H1 (cell line): ENCODE data around the gene TWSG1. TPM values are rescaled to one million over a fixed set of nuclear protein-coding genes. Genes with fewer than 3 reads are reported as not detected.

Experiments used
- CTCF ChIA-PET: fragments of 300-600 bp; sonication (Branson Sonifier 250); formaldehyde crosslinking; loops from one replicate; lab custom pipeline; 2021; ENCODE audit not compliant: partially characterized antibody; lab: Charles Lee
- POLR2A ChIA-PET: fragments of 300-600 bp; sonication (Branson Sonifier 250); formaldehyde crosslinking; loops from one replicate; lab custom pipeline; 2021; ENCODE audit warnings: inconsistent platforms; ENCODE audit not compliant: partially characterized antibody; lab: Charles Lee
- DNase-seq, 2 experiments: peaks; one replicate each; pipeline versions ENCODE4 v3.0.0 to v3.0.0-alpha.2; 2010 to 2022; ENCODE audit warnings: low spot score in 2 of 2, low read depth in 1 of 2, mixed read lengths in 1 of 2
- FAIRE-seq: peaks from 2 replicates; lab custom pipeline; 2011; peaks lifted over from hg19 to GRCh38; lab: Jason Lieb, UNC
- H2AFZ ChIP-seq: 2 replicates; pipeline ENCODE4 v1.8.1; 2012; ENCODE audit warnings: low read length, inconsistent platforms
- H2AK5ac ChIP-seq: 2 replicates; pipeline ENCODE4 v1.6.1; 2013; ENCODE audit warnings: low read depth, low read length
- H2BK120ac ChIP-seq: replicated peaks from 2 replicates; pipeline ENCODE3; 2013; ENCODE audit warnings: low read depth, low read length, inconsistent platforms
- H2BK12ac ChIP-seq: 2 replicates; pipeline ENCODE4 v1.6.1; 2013; ENCODE audit warnings: low read depth, low read length
- H2BK15ac ChIP-seq: 2 replicates; pipeline ENCODE4 v1.6.1; 2013; ENCODE audit warnings: low read length
- H2BK20ac ChIP-seq: 2 replicates; pipeline ENCODE4 v1.6.1; 2013; ENCODE audit warnings: low read length
- H2BK5ac ChIP-seq: 2 replicates; pipeline ENCODE4 v1.6.1; 2013; ENCODE audit warnings: low read depth, low read length
- H3K14ac ChIP-seq: 2 replicates; pipeline ENCODE4 v1.6.1; 2013; ENCODE audit warnings: inconsistent platforms; ENCODE audit not compliant: insufficient read length
- H3K18ac ChIP-seq: 2 replicates; pipeline ENCODE4 v1.6.1; 2013; ENCODE audit warnings: low read length; ENCODE audit errors: extremely low read depth
- H3K23ac ChIP-seq: 2 replicates; pipeline ENCODE4 v1.6.1; 2013; ENCODE audit warnings: inconsistent platforms; ENCODE audit not compliant: insufficient read length
- H3K23me2 ChIP-seq: 2 replicates; pipeline ENCODE4 v1.6.1; 2013; ENCODE audit warnings: low read depth, low read length
- H3K27ac ChIP-seq: 2 replicates; pipeline ENCODE4 v1.6.1; 2011; ENCODE audit warnings: low read depth, low read length, inconsistent platforms
- H3K27me3 ChIP-seq, 4 experiments: replicated peaks in 1 of 4; 1 replicate in 1 of 4; 2 replicates in 3 of 4; pipeline versions ENCODE4 v1.6.1 to v1.8.1; 2011 to 2013; ENCODE audit warnings: low read length in 3 of 4, mild to moderate bottlenecking in 3 of 4, inconsistent platforms in 2 of 4, mixed read lengths in 2 of 4, moderate library complexity in 1 of 4; ENCODE audit not compliant: control insufficient read depth in 3 of 4, insufficient read depth in 3 of 4; ENCODE audit errors: extremely low read depth in 1 of 4
- H3K36me3 ChIP-seq, 4 experiments: 2 replicates each; pipeline versions ENCODE4 v1.6.1 to v1.8.1; 2011 to 2013; ENCODE audit warnings: mild to moderate bottlenecking in 4 of 4, low read length in 3 of 4, moderate library complexity in 2 of 4, control low read depth in 1 of 4, inconsistent platforms in 1 of 4; ENCODE audit not compliant: insufficient read depth in 4 of 4, control insufficient read depth in 2 of 4
- H3K4ac ChIP-seq: replicated peaks from 2 replicates; pipeline ENCODE3; 2013; ENCODE audit warnings: low read length, low read depth, mixed read lengths, inconsistent platforms; ENCODE audit not compliant: insufficient read length
- H3K4me1 ChIP-seq, 4 experiments: replicated peaks in 1 of 4; 1 replicate in 1 of 4; 2 replicates in 3 of 4; pipeline versions ENCODE4 v1.6.1 to v1.8.1; 2011 to 2013; ENCODE audit warnings: low read length in 3 of 4, inconsistent platforms in 2 of 4, mixed read lengths in 1 of 4; ENCODE audit not compliant: insufficient read depth in 4 of 4, control insufficient read depth in 3 of 4
- H3K4me2 ChIP-seq, 2 experiments: 2 replicates each; pipeline versions ENCODE4 v1.6.1 to v1.8.1; 2011 to 2013; ENCODE audit warnings: low read depth in 2 of 2, low read length in 2 of 2, control low read depth in 1 of 2, inconsistent platforms in 1 of 2, mild to moderate bottlenecking in 1 of 2; ENCODE audit not compliant: insufficient read depth in 1 of 2
- H3K4me3 ChIP-seq, 4 experiments: fragments of 200-600, 300-600 bp in 1 of 4; sonication (generic), shearing (Covaris generic), sonication (Bioruptor Twin) in 1 of 4; 2 replicates each; pipeline versions ENCODE4 v1.5.1 to v1.8.1; 2011 to 2016; ENCODE audit warnings: low read length in 4 of 4, low read depth in 3 of 4, control low read depth in 2 of 4, inconsistent platforms in 2 of 4, mild to moderate bottlenecking in 2 of 4, mixed read lengths in 1 of 4, moderate library complexity in 1 of 4; ENCODE audit not compliant: insufficient read depth in 2 of 4; ENCODE audit errors: extremely low read depth in 1 of 4
- H3K56ac ChIP-seq: replicated peaks from 2 replicates; pipeline ENCODE3; 2013; ENCODE audit warnings: low read depth, mild to moderate bottlenecking, mixed read lengths, low read length, inconsistent platforms; ENCODE audit not compliant: insufficient read length
- H3K79me1 ChIP-seq: 2 replicates; pipeline ENCODE4 v1.6.1; 2013; ENCODE audit warnings: low read depth, low read length, control low read depth
- H3K79me2 ChIP-seq, 2 experiments: 2 replicates each; pipeline versions ENCODE4 v1.6.1 to v1.8.1; 2012 to 2013; ENCODE audit warnings: low read length in 2 of 2, mild to moderate bottlenecking in 2 of 2, inconsistent platforms in 1 of 2; ENCODE audit not compliant: insufficient read depth in 2 of 2, control insufficient read depth in 1 of 2
- H3K9ac ChIP-seq, 4 experiments: replicated peaks in 1 of 4; 1 replicate in 1 of 4; 2 replicates in 3 of 4; pipeline versions ENCODE4 v1.6.1 to v1.8.1; 2011 to 2013; ENCODE audit warnings: low read depth in 3 of 4, low read length in 3 of 4, control low read depth in 2 of 4, mild to moderate bottlenecking in 2 of 4, moderate library complexity in 2 of 4, inconsistent platforms in 1 of 4; ENCODE audit errors: extremely low read depth in 1 of 4
- H3K9me3 ChIP-seq, 2 experiments: 2 replicates each; pipeline versions ENCODE4 v1.6.1 to v1.8.1; 2012 to 2013; ENCODE audit warnings: mild to moderate bottlenecking in 2 of 2, moderate library complexity in 2 of 2, control low read depth in 1 of 2, inconsistent platforms in 1 of 2, low read depth in 1 of 2, low read length in 1 of 2, mixed read lengths in 1 of 2; ENCODE audit not compliant: insufficient read depth in 2 of 2
- H4K20me1 ChIP-seq, 2 experiments: replicated peaks in 1 of 2; 2 replicates each; pipeline versions ENCODE3 to v1.8.1; 2011 to 2013; ENCODE audit warnings: inconsistent platforms in 2 of 2, low read length in 2 of 2, mild to moderate bottlenecking in 1 of 2; ENCODE audit not compliant: insufficient read depth in 2 of 2, control insufficient read depth in 1 of 2
- H4K5ac ChIP-seq: 2 replicates; pipeline ENCODE4 v1.6.1; 2013; ENCODE audit warnings: low read length, low read depth, mixed read lengths, inconsistent platforms; ENCODE audit not compliant: insufficient read length
- H4K8ac ChIP-seq: 2 replicates; pipeline ENCODE4 v1.8.0; 2013; ENCODE audit warnings: mild to moderate bottlenecking, moderate library complexity, low read length, inconsistent platforms; ENCODE audit not compliant: insufficient read depth; ENCODE audit errors: extremely low read depth
- H4K91ac ChIP-seq: replicated peaks from 2 replicates; pipeline ENCODE3; 2013; ENCODE audit warnings: low read length, mixed read lengths, inconsistent platforms; ENCODE audit not compliant: insufficient read length
- CHD2 ChIP-seq: IDR thresholded peaks from 2 replicates; pipeline ENCODE4 v1.6.1; 2012; ENCODE audit warnings: low read length, improper control_type of control experiment
- CTBP2 ChIP-seq: IDR thresholded peaks from 2 replicates; pipeline ENCODE4 v1.7.0; 2011; ENCODE audit warnings: borderline replicate concordance, mild to moderate bottlenecking, moderate library complexity, mixed read lengths, low read length; ENCODE audit not compliant: insufficient read depth, insufficient read length
- EGR1 ChIP-seq: IDR thresholded peaks from 2 replicates; pipeline ENCODE4 v1.6.1; 2011; ENCODE audit warnings: low read depth, low read length, borderline replicate concordance
- JUN ChIP-seq: IDR thresholded peaks from 2 replicates; pipeline ENCODE4 v1.6.1; 2011; ENCODE audit warnings: low read depth, mild to moderate bottlenecking, improper control_type of control experiment, low read length
- JUND ChIP-seq: IDR thresholded peaks from 2 replicates; pipeline ENCODE4 v1.6.1; 2011; ENCODE audit warnings: mild to moderate bottlenecking, improper control_type of control experiment, low read length
- MAFK ChIP-seq: IDR thresholded peaks from 2 replicates; pipeline ENCODE4 v1.6.1; 2012; ENCODE audit warnings: low read depth, mild to moderate bottlenecking, improper control_type of control experiment, low read length
- NANOG ChIP-seq: IDR thresholded peaks from 2 replicates; pipeline ENCODE4 v1.6.1; 2011; ENCODE audit warnings: low read length, low read depth, mild to moderate bottlenecking, inconsistent platforms; ENCODE audit not compliant: insufficient read depth, poor library complexity, severe bottlenecking
- POLR2A ChIP-seq, 2 experiments: IDR thresholded peaks; 1 replicate in 1 of 2; 2 replicates in 1 of 2; pipeline ENCODE4 v1.6.1; 2011; ENCODE audit warnings: low read depth in 2 of 2, low read length in 2 of 2, mild to moderate bottlenecking in 2 of 2; ENCODE audit errors: control extremely low read depth in 1 of 2
- POLR2AphosphoS5 ChIP-seq: IDR thresholded peaks from 2 replicates; pipeline ENCODE4 v1.6.1; 2011; ENCODE audit warnings: low read depth, low read length
- RFX5 ChIP-seq: IDR thresholded peaks from 2 replicates; pipeline ENCODE4 v1.6.1; 2011; ENCODE audit warnings: low read depth, low read length, improper control_type of control experiment, borderline replicate concordance
- SAP30 ChIP-seq: fragments of 300-600 bp; sonication (generic); IDR thresholded peaks from 2 replicates; pipeline ENCODE4 v1.7.1; 2012; ENCODE audit warnings: low read length, moderate library complexity, mild to moderate bottlenecking, inconsistent platforms; ENCODE audit not compliant: insufficient read depth, insufficient replicate concordance
- SIX5 ChIP-seq: IDR thresholded peaks from 2 replicates; pipeline ENCODE4 v1.6.1; 2011; ENCODE audit warnings: mild to moderate bottlenecking, low read depth, low read length
- SP1 ChIP-seq: IDR thresholded peaks from 2 replicates; pipeline ENCODE4 v1.6.1; 2011; ENCODE audit warnings: low read depth, low read length
- polyA plus RNA-seq, 7 experiments: library from polyadenylated mRNA; depleted of rRNA in 3 of 7; stranded (reverse) in 5 of 7; unstranded in 2 of 7; fragments of >200 nt in 5 of 7; fragments of 200-250 nt in 2 of 7; gene quantifications; 1 replicate in 5 of 7; 2 replicates in 1 of 7; 4 replicates in 1 of 7; pipeline versions ENCODE4 v1.2.1 to v1.2.3, GENCODE V29; 2011 to 2013; ENCODE audit warnings: missing spikeins in 2 of 7, mixed read lengths in 2 of 7
- total RNA-seq: library from RNA; stranded (reverse); fragmentation: NEBNext Ultra II Directional; extraction: Animal tissue kit (Norgen Biotek cat#: 25700); gene quantifications from 2 replicates; pipeline ENCODE4 v1.2.1, GENCODE V29; 2021
- TF ChIP-seq, protein P1 (sequence below): IDR thresholded peaks from 2 replicates; pipeline ENCODE4 v1.6.1; 2012; ENCODE audit warnings: inconsistent platforms
- TF ChIP-seq, protein P2 (sequence below): IDR thresholded peaks from 2 replicates; pipeline ENCODE4 v1.6.1; 2011; ENCODE audit warnings: low read depth, mild to moderate bottlenecking, low read length; ENCODE audit not compliant: insufficient read depth

The TWSG1 gene
- total and polyA plus RNA-seq, 2 of the 8 experiments (the other 6 are each of a cell fraction or from before 2014, with no cell fraction given): 11.8 to 19.8 TPM

GRCh38 chr18:9348766-9349165 lies 14.2 kb downstream of the TWSG1 start:
- H2AFZ ChIP-seq: no peak overlapping the region
- H3K27ac ChIP-seq: no peak overlapping the region
- no peak overlapping the region for H2BK20ac ChIP-seq
- no peak overlapping the region for H2BK12ac ChIP-seq
- no peaks in the 10 kb centered on the region for H3K79me2 ChIP-seq
- ChIA-PET CTCF (no interaction called here), POLR2A (no interaction called here)
- H4K5ac ChIP-seq: no peak overlapping the region
- H2AK5ac ChIP-seq: no peak overlapping the region
- no peak overlapping the region for H4K8ac ChIP-seq
- H2BK15ac ChIP-seq: no peak overlapping the region
- H3K4me2 ChIP-seq: no peak overlapping the region
- H2BK120ac ChIP-seq: no peak overlapping the region
- H2BK5ac ChIP-seq: no peak overlapping the region
- no peaks in the 10 kb centered on the region for H3K4me1 ChIP-seq
- no peak overlapping the region for H3K4ac ChIP-seq
- no peaks in the 10 kb centered on the region for H3K27me3 ChIP-seq
- no peak for DNase-seq
- FAIRE-seq: no peak
- no peak overlapping the region for H4K91ac ChIP-seq
- H3K23ac ChIP-seq: no peak overlapping the region
- H3K56ac ChIP-seq: no peak overlapping the region
- H3K36me3 ChIP-seq: peaks cover 0 to 2% (median 0%) of the 10 kb centered on the region in 4 experiments; a peak in 2 of 8 replicates
- no peaks in the 10 kb centered on the region for H3K79me1 ChIP-seq
- H3K18ac ChIP-seq: no peak overlapping the region
- no peak overlapping the region for H3K9ac ChIP-seq
- H3K23me2 ChIP-seq: no peaks in the 10 kb centered on the region
- no peak overlapping the region for H3K4me3 ChIP-seq
- H3K14ac ChIP-seq: no peak overlapping the region
- H3K9me3 ChIP-seq: peaks cover 0 to 2% of the 10 kb centered on the region in 2 experiments; a peak in 1 of 4 replicates
- no peaks in the 10 kb centered on the region for H4K20me1 ChIP-seq
- no peak for TF ChIP-seq MAFK
- TF ChIP-seq SIX5: no peak
- TF ChIP-seq POLR2AphosphoS5: no peak
- no peak for TF ChIP-seq NANOG
- TF ChIP-seq POLR2A (IDR thresholded peaks at IDR 0.05; ENCODE audit: control extremely low read depth in 1 of 2, low read depth in 2 of 2, low read length in 2 of 2): no peak
- TF ChIP-seq JUN: no peak
- TF ChIP-seq, protein P1, sequence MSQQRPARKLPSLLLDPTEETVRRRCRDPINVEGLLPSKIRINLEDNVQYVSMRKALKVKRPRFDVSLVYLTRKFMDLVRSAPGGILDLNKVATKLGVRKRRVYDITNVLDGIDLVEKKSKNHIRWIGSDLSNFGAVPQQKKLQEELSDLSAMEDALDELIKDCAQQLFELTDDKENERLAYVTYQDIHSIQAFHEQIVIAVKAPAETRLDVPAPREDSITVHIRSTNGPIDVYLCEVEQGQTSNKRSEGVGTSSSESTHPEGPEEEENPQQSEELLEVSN: no peak
- TF ChIP-seq, protein P2, sequence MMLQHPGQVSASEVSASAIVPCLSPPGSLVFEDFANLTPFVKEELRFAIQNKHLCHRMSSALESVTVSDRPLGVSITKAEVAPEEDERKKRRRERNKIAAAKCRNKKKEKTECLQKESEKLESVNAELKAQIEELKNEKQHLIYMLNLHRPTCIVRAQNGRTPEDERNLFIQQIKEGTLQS: no peak
- no peak for TF ChIP-seq SAP30
- no peak for TF ChIP-seq EGR1
- no peak for TF ChIP-seq CTBP2
- no peak for TF ChIP-seq RFX5
- TF ChIP-seq JUND: no peak
- no peak for TF ChIP-seq CHD2
- TF ChIP-seq SP1: no peak
